PFSK-1 (cell line): Measurements from ENCODE around the gene C17orf114.

Source experiments
- FOXP2 ChIP-seq: optimal IDR thresholded peaks from 2 replicates; pipeline ENCODE3; 2011; ENCODE audit warnings: borderline replicate concordance, control low read depth, inconsistent platforms; ENCODE audit not compliant: insufficient read depth; ENCODE audit errors: extremely low read length, extremely low read depth
- POLR2AphosphoS5 ChIP-seq: IDR thresholded peaks from 2 replicates; pipeline ENCODE4 v1.6.1; 2012; ENCODE audit warnings: low read depth, mild to moderate bottlenecking, control low read depth, low read length, moderate library complexity
- REST ChIP-seq, 2 experiments: IDR thresholded peaks; 2 replicates each; pipeline versions ENCODE4 v1.6.1 to v1.8.0; 2011 to 2012; ENCODE audit warnings: low read depth in 2 of 2, low read length in 2 of 2, control low read depth in 1 of 2, inconsistent platforms in 1 of 2, mild to moderate bottlenecking in 1 of 2, moderate library complexity in 1 of 2; ENCODE audit not compliant: insufficient read depth in 1 of 2
- SIN3A ChIP-seq: IDR thresholded peaks from 2 replicates; pipeline ENCODE4 v1.6.1; 2012; ENCODE audit warnings: mild to moderate bottlenecking, low read length, moderate library complexity, borderline replicate concordance; ENCODE audit not compliant: insufficient read depth
- TAF1 ChIP-seq: IDR thresholded peaks from 2 replicates; pipeline ENCODE4 v1.6.1; 2012; ENCODE audit warnings: low read length, control low read depth, borderline replicate concordance; ENCODE audit not compliant: insufficient read depth

The C17orf114 gene

GRCh38 chr17:4780325-4780955, 21.7 kb downstream of the C17orf114 start:
- no peak for TF ChIP-seq SIN3A
- no peak for TF ChIP-seq TAF1
- TF ChIP-seq REST (IDR thresholded peaks at IDR 0.05; ENCODE audit: insufficient read depth in 1 of 2, low read depth in 2 of 2, low read length in 2 of 2), result no peak
- no peak for TF ChIP-seq FOXP2
- no peak for TF ChIP-seq POLR2AphosphoS5

- TF ChIP-seq SIN3A (no peak), REST (IDR thresholded peaks at IDR 0.05; ENCODE audit: insufficient read depth in 1 of 2, low read depth in 2 of 2, low read length in 2 of 2) (no peak), POLR2AphosphoS5 (no peak), FOXP2 (no peak), TAF1 (no peak)
These were observed 24.0 kb downstream of the C17orf114 start for GRCh38 chr17:4777969-4778760.

GRCh38 chr17:4772235-4772613, 29.9 kb downstream of the C17orf114 start:
- TF ChIP-seq TAF1, result no peak
- no peak for TF ChIP-seq SIN3A
- TF ChIP-seq POLR2AphosphoS5, result no peak

- TF ChIP-seq FOXP2 (peak; percentile 20), REST (IDR thresholded peaks at IDR 0.05; ENCODE audit: insufficient read depth in 1 of 2, low read depth in 2 of 2, low read length in 2 of 2) (no peak)
These were observed 30.5 kb downstream of the C17orf114 start, which contains the start of gene TM4SF5 for GRCh38 chr17:4771519-4772234. TSS of gene TM4SF5 (plus strand) at chr17:4771886. CDS start at chr17:4771923, 37 bp downstream.

GRCh38 chr17:4769628-4770027, 32.5 kb downstream of the C17orf114 start:
- TF ChIP-seq FOXP2 (no peak), TAF1 (no peak), REST (IDR thresholded peaks at IDR 0.05; ENCODE audit: insufficient read depth in 1 of 2, low read depth in 2 of 2, low read length in 2 of 2) (no peak), SIN3A (no peak), POLR2AphosphoS5 (no peak)
